CD4-positive, alpha-beta T cell treated with Interleukin-2 at 100 ng/mL for 4 hours (primary cell): ENCODE measurements around the gene TRIO.

ENCODE experiments used
- DNase-seq: peaks from one replicate; pipeline ENCODE4 v3.0.0-alpha.2; 2020; ENCODE audit warnings: low spot score

Gene TRIO

DNA sequence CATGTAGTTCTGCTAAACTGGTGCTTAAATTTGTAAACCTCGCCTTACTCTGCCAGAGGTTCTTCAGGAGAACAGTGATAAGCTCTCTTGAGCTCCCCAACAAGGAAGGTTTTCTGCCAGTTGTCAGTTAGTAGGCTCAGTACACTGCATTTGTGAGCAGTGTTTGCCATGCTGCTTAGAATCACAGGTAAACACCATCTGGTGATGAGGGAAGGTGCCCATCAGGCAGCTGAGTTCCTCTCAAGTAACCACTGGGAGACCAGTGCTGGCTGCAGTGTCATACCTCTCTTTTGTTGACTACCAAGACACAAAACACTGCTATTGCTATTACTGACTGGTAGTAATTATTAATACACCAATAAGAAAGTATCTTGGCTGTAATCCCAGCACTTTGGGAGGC is 252.3 kb downstream of the TRIO start:
- DNase-seq, result no peak

- DNase-seq, result no peak
Measured at GRCh38 chr5:14396066-14396465, 252.9 kb downstream of the TRIO start.

DNA sequence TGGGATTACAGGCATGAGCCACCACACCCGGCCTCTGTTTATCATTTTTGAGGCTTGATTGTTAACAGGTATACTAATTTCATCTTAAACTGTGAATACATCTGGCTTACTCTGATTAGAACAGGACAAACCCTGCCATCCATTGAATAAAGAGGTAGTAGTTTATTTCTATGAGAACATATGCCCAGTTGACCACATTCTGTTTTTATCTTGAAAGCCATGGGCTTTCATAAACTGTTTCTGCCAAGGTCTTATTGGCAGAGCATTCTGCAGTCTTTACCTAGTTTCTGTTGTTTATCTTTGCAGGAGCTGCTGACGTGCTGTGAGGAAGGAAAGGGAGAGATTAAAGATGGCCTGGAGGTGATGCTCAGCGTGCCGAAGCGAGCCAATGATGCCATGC is 253.6 kb downstream of the TRIO start:
- DNase-seq, result no peak

DNA sequence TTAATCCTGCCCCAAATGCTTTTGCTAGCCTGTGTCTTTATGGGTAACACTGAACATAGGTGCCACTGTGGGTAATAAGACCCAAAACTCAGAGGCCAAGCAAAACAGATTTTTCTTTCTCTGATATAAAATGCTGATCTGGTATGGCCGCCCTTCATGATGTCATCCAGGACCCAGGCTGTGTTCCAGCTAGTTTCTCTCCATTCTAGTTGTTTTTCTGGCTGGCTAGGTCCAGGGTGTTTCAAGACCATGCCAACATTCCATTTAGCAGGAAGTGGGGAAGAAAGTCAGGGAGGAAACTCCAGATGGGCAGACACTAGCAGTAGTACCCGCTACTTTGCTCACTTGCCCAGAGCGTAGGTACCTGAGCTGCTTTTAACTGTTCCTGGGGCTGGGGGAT is 254.6 kb downstream of the TRIO start:
- no peak for DNase-seq

GRCh38 chr5:14399054-14399692 is 256.0 kb downstream of the TRIO start:
- peak; percentile 56 for DNase-seq

GRCh38 chr5:14400085-14400484 is 256.9 kb downstream of the TRIO start:
- no peak for DNase-seq

DNA sequence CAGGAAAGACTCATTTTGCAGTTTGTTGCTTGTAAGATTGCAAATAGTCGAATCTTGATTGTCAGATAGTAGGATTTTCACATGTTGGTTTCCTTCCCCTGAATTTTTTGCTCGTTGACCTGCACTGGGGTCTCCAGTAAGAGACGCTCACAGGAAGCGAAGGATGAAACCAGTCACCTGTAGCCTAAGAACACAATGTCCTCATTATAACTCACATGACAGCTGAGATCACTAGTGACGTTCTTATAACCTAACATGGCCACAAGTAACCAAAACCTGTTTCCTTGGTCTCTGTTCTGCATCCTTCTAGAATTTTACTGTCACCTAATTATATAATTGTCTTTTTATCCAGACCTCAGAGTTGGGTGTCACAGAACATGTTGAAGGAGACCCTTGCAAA is 257.5 kb downstream of the TRIO start:
- no peak for DNase-seq

DNA sequence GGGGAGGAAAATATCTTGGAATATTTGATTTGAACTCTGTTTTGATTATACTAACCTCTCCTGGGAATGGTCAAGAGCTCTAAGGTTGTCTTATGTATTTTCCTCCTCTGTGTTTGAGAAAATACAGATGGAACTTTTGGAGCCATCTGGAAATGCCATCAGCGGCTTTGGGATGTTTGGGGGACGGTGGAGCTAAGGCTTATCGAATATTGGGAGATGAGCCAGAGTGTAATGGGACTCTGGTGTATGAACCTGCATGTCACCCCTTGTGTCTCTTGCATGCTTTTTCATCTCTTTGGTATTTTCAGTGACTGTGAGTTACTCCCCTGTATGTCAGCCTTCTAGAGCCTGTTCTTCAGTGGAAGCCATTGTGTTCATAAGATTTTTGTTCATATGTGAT is 258.5 kb downstream of the TRIO start:
- no peak for DNase-seq

- no peak for DNase-seq
Measured at GRCh38 chr5:14402424-14402823, 259.3 kb downstream of the TRIO start.

DNA sequence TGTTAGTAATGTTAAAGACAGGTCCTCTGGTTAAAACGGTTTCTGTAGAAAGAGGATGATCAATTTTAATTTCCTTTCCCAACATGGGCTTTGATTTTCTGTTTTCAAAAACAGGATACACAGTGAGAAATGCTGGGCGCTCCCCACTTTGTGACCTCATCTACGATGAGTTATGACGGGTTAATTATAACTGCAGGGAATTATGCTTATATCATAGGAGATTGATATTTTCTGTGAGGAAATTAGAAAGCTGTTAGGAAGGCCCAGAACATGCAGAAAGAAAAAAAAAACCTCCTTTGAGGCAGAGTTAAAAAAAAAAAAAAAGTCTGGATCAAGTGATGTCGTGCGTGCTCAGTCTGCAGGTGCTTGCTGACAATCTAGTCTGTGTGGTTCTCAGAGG is 261.6 kb downstream of the TRIO start:
- no peak for DNase-seq

DNA sequence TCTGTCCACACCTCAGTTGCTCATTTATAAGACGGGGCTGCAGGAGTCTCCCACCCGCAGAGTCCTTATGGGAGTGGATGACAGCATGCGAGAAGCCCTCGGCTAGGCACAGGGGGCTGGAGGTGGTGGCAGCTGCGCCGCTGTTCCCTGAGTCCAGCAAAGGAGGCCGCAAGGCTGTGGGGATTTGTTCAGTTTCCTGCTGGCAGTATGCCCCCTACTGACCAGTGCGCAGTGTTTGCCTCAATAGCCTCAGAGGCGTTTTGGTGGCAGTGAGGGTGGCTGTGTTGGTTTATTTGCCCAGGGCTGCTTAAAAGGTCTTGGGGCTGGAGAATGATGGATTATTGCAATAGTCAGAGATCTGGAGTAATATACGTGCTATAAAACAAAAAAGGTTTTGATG is 262.1 kb downstream of the TRIO start:
- no peak for DNase-seq

- no peak for DNase-seq
Measured at GRCh38 chr5:14405706-14406553, 262.8 kb downstream of the TRIO start.

DNA sequence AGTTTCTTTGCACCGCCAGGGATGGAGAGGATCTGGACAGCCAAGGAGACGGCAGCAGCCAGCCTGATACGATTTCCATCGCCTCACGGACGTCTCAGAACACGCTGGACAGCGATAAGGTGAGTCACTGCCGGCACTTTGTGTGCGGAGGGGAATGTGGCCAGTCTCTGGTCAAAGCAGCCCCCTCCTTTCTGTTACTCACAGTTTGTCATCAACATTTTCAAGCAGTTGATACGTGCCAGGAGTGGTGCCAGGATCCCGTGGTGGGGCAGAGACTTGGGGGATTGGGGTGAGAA is 263.4 kb downstream of the TRIO start:
- DNase-seq, result no peak

DNA sequence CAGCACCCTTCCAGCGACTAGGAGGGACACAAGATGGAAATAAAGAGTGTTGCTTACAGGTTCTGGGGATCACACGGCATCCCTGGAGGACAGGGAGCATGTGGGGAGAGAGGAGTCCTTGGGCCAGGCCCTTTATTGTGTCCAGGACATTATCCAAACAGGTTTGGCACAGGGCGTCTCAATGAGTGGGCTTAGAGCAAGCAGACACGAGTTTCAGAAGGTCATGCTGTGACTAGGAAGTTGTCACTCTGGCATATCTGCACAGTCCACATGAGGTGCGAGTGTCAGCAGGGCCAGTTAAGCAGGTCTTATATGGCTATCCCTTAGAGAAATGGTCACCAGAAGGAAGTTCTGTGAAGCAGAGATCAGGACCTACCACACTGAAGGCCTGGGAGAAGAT is 263.9 kb downstream of the TRIO start:
- no peak for DNase-seq

DNA sequence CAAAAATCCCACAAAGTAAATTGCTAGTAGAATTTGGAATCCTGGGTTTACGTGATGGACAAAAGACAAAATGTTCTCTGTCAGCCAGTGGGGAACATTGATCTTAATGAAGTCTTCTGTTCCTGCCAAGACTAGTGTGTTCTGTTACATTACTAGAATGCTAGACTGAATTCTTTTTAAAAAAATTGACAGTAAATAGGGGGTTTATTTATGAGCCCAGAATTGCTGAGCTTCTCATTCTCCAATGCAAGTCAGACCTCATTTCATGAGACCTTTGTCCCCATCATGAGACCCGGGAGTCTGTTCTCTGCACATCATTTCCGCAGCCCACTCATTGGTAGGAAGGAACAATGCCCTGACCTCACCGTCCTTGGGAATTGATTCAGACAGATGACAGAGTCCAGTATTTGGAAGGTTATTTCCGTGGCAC is 264.6 kb downstream of the TRIO start:
- no peak for DNase-seq

- no peak for DNase-seq
Measured at GRCh38 chr5:14408969-14409586, 265.9 kb downstream of the TRIO start.

DNA sequence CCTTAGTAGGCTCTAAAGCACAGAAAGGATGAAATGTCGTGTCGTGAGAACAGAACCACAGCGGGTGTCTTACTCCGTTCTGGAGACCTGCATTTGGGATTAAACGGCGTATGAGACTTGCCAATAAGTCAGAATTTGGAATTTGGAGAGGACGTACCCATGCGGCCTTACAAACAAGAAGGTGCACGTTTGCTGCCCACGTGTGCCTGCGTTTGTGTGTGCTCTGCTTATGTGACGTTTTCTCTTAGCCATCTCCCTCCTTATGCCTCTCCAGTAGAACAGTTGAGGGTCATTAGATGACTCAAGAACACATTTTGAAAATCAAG is 266.9 kb downstream of the TRIO start:
- DNase-seq, result no peak

DNA sequence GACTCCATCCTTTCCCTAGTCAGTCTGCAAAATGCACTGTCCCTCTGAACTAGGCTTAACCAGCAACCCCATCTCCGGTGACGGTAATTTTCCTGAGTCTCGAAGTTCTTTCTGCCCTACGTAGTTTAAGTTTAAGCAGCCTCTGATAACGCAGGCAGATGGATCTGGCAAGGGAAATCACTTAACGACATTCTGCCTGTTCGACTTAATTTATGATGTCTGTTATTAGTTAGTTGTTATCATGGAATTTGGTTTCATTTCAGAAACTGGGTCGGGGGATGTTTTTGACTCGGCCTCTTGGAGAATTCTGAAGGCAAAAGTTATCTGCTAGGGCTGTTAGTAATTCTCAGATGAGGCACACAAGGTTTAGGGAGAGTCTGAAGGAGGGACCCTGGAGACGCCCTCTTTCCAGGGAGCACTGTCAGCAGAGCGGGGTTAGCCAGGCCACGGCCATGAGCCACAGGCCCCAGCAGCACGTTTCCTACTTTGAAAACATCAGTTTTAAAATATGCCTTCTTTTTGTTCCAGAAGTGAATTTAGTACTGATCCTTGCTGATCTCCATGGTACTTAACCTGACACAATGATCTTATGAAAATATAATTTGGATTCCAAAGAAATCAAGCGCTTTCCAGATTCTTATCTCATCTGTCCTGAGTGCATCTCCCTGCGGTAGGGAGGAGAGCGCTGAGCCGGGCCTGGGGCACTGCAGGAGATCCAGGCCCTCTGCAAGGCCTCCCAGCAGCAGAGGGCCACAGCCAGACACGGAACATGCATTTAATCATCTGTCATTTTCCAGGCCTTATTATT is 267.5 kb downstream of the TRIO start:
- no peak for DNase-seq

DNA sequence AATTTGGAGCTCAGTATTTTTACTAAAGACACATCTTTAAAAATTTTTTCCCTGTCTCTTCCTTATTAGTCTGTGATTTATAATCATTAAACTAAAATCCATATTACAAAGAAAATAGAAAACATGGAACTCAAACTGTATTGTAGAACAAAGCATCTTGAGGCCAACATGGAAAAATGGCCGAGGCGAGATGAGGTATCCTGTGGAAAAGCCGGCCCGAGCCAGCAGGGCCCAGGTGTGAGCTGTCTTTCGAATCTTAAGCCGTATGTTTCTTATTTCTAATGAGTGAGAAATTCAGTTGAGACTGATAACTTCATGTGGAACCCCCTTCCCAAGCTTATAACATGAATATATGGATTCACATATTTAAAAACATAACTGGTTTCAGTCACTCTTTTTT is 268.1 kb downstream of the TRIO start:
- DNase-seq, result no peak

DNA sequence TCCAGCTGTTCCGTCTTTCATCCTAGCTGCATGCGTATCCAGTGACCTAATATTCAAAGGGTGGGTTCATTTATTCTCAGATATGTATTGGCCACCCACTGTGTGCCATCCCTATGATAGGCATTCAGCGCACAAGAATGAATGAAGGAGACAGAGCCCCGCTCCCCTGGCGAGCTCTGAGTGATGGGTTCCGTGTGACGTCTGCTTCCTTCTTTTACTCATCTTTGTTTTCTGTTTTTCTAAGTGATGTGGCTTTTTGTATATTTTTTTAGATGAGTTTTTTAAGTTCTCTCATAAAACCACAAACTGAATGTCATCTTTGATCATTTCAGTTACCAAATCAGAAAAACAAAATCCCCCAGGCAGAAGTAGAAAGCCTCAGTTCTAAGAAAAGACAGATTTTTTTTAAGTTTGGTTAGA is 270.2 kb downstream of the TRIO start:
- peak; percentile 55 for DNase-seq

GRCh38 chr5:14414007-14414406 is 270.9 kb downstream of the TRIO start:
- DNase-seq, result peak; percentile 7

DNA sequence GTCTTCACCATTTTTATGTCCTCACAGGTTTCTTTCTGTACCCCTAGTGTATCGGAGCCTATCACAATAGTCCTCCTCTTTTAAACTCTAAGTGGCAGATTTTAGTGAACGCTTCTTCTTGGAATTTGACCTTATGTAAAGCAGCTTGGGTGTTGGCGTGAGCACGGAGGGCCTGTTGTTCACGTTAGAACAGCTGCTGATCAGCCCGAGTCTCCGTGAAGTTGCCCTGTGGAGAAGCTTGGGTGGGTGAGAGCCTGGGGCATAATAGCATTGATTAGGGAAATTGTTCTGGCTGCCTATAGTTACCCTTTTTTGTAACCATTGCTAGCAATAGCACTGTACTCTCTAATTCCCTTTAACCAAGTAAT is 271.5 kb downstream of the TRIO start:
- no peak for DNase-seq
